HG02571 (cell line): ENCODE results near the gene OR2Z1.

Source experiments
- ATAC-seq: cut with Tn5 transposase; IDR thresholded peaks from one replicate; pipeline ENCODE4 v1.9.1; 2021; ENCODE audit warnings: mild to moderate bottlenecking, moderate library complexity; ENCODE audit not compliant: unreplicated experiment

The OR2Z1 gene

GRCh38 chr19:8721334-8721733 lies at the start of gene OR2Z1:
TSS of gene OR2Z1 (plus strand) at chr19:8721634. CDS start at chr19:8731029, 9,395 bp downstream.
- ATAC-seq, result no peak

- no peak for ATAC-seq
These were observed 48.0 kb upstream of the OR2Z1 start for GRCh38 chr19:8673276-8673891.

- no peak for ATAC-seq
These were observed 46.4 kb upstream of the OR2Z1 start for GRCh38 chr19:8675066-8675465.

GRCh38 chr19:8678244-8678807 lies 43.1 kb upstream of the OR2Z1 start:
- ATAC-seq, result no peak

GRCh38 chr19:8680676-8681344 lies 40.6 kb upstream of the OR2Z1 start:
- ATAC-seq, result no peak

- ATAC-seq, result no peak
These were observed 39.9 kb upstream of the OR2Z1 start for GRCh38 chr19:8681345-8682029.

GRCh38 chr19:8682472-8682871 lies 39.0 kb upstream of the OR2Z1 start:
- ATAC-seq, result no peak

GRCh38 chr19:8682931-8683330 lies 38.5 kb upstream of the OR2Z1 start:
- no peak for ATAC-seq

GRCh38 chr19:8684001-8684902 lies 37.2 kb upstream of the OR2Z1 start:
- no peak for ATAC-seq

- ATAC-seq, result no peak
These were observed 34.9 kb upstream of the OR2Z1 start for GRCh38 chr19:8686549-8686948.

- ATAC-seq, result no peak
These were observed 32.5 kb upstream of the OR2Z1 start for GRCh38 chr19:8688930-8689329.

GRCh38 chr19:8690753-8691539 lies 30.5 kb upstream of the OR2Z1 start:
- no peak for ATAC-seq

- ATAC-seq, result no peak
These were observed 25.9 kb upstream of the OR2Z1 start for GRCh38 chr19:8695501-8695900.

- no peak for ATAC-seq
These were observed 25.5 kb upstream of the OR2Z1 start for GRCh38 chr19:8695911-8696310.

- ATAC-seq, result no peak
These were observed 24.4 kb upstream of the OR2Z1 start for GRCh38 chr19:8696993-8697392.

GRCh38 chr19:8697671-8698432 lies 23.6 kb upstream of the OR2Z1 start:
- no peak for ATAC-seq

- no peak for ATAC-seq
These were observed 22.9 kb upstream of the OR2Z1 start, which contains the start of gene ACTL9 for GRCh38 chr19:8698433-8699063. TSS of gene ACTL9 (minus strand) at chr19:8698795. CDS start at chr19:8698701, 94 bp downstream.

GRCh38 chr19:8699908-8700307 lies 21.5 kb upstream of the OR2Z1 start:
- no peak for ATAC-seq

- ATAC-seq, result no peak
These were observed 20.5 kb upstream of the OR2Z1 start for GRCh38 chr19:8700956-8701355.
